GM04503 (cell line): Measurements from ENCODE around the gene ADK.

Source experiments
- DNase-seq: peaks from one replicate; pipeline ENCODE4 v3.0.0-alpha.2; 2012; ENCODE audit warnings: low read depth

The ADK gene

GRCh38 chr10:74674927-74675326, 523.9 kb downstream of the ADK start:
- no peak for DNase-seq

DNA sequence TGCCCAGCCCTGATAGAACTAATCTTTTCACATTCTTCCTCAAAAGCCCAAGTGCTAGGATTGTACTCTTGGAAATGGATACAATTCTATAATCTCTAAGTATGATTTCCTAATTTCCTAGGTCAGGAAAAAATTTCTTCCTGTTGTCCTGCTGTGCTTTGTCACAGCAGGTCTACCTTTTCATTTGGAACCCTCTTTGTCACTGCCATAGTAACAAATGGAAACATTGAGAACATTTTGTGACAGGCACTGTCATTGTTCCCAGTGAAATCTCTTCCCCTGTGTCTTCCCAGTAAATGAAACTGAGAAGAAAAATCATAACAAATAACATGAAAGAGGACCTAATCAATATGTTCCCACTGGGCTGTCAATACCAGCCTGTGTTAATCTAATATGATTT, 524.5 kb downstream of the ADK start:
- no peak for DNase-seq

GRCh38 chr10:74677951-74678350, 526.9 kb downstream of the ADK start:
- DNase-seq: no peak

DNA sequence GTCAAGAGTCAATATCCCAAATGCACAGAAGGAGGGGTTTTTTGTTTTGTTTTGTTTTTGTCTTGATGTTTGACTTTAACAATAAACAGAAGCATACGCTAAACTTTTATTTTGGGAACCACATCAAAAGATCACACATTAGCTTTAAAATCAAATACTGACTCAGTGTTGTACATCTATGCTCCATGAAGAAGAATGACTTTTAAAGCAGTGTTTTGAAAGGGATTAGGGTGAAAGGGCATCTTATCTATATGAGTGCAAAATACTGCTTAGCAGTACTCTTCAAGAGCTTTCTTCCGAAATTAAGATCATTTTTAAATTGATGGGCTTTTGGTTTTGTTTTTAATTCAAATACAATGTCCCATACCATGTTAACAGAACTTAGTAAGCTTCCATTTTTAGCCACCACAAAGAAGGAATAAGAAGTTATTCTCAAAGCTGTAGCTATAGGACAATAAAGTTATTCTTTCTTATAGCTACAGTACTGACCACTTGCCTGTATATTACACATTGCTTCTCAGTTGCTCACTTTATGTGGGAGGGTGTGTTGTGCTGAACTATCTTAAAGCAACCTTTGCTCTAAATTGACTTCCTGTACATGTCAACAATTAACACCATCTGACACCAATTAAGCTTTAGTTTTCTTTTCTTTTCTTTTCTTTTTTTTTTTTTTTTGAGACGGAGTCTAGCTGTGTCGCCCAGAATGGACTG, 531.1 kb downstream of the ADK start:
- no peak for DNase-seq

DNA sequence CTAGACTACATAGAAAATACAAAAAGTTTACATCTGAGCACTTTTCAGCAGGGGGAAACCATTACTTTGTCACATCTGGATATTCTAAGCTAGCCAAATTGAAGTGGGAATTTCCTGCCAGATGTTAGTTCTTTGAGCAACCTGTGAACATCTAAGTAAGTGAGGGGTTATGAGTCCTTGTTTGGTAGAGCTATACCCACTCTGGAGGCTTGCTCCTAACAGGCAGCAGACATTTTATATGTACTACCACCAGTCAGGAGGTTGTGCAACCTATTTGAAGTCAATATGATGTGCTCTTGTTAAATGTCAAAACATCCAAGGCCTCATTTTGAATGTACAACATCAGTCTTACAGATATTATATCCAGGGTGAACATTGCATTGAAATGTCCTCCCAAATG, 532.0 kb downstream of the ADK start:
- no peak for DNase-seq

- no peak for DNase-seq
Measured at GRCh38 chr10:74683621-74684364, 532.8 kb downstream of the ADK start.

DNA sequence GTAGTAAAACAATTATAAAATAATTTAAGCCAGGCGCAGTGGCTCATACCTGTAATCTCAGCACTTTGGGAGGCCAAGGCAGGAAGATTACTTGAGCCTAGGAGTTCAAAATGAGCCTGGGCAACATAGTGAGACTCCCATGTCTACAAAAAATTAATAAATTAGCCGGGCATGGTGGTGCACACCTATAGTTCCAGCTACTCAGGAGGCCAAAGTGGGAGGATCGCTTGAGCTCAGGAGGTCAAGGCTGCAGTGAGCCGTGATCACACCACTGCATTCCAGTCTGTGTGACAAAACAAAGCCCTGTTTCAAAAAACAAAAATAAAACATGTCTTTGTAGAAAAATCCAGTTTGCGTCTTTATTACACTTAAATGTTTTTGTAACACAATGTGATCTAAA, 533.4 kb downstream of the ADK start:
- no peak for DNase-seq

- DNase-seq: no peak
Measured at GRCh38 chr10:74685564-74685963, 534.5 kb downstream of the ADK start.

DNA sequence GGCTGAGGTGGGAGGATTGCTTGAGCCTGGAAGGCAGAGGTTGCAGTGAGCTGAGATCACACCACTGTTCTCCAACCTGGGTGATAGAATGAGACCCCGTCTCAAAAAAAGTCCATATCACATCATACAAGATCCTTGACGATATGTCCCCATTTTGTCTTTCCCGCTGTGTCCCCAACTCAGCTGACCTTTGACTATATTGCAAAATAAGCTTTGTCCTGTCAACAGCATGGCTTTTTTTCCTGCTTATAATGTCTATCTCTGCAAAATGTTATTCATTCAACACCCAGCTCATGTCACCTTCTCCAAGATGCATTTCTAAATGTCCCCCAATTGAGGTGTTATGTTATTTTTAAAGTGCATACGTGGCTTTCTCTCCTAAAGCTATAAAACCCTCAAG, 539.4 kb downstream of the ADK start:
- no peak for DNase-seq

- no peak for DNase-seq
Measured at GRCh38 chr10:74691164-74691563, 540.1 kb downstream of the ADK start.

- DNase-seq: no peak
Measured at GRCh38 chr10:74704629-74705357, 553.8 kb downstream of the ADK start.

- no peak for DNase-seq
Measured at GRCh38 chr10:74705358-74705980, 554.4 kb downstream of the ADK start.

GRCh38 chr10:74706966-74707365, 555.9 kb downstream of the ADK start:
- no peak for DNase-seq

- no peak for DNase-seq
Measured at GRCh38 chr10:74708246-74708645, 557.2 kb downstream of the ADK start.

DNA sequence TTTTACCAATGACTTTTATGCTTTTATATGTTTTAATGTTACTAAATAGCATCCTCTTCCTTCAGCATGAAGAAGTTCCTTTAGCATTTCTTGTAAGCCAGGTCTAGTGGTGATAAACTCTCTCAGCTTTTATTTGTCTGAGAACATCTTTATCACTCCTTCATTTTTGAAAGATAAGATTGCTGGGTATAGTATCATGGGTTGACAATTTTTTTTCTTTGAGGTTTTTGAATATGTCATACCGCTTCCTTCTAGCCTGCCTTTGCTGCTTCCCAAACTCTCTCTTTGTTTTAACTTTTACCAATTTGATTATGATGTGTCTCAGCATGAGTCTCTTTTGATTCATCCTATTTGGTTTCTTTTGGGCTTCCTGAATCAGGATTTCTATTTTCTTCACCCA, 567.2 kb downstream of the ADK start:
- DNase-seq: no peak

- no peak for DNase-seq
Measured at GRCh38 chr10:74728225-74728624, 577.2 kb downstream of the ADK start.

DNA sequence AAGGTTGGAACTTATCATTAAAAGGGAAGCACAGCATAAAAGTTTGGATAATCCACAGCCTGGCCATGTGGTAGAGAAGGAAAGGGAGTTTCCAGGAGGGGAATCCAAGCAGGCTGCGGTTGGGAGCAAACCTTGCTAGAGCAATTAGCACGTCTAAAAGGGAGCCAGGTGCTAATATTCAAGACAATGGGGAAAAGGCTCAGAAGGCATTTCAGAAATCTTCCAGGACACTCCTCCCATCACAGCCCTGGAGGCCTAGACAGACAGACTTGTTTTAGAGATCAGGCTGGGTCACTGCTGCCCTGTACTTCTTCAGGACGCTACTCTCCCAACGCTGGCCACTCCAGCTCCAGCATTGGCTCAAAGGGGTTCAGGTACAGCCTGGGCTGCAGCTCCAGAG, 579.2 kb downstream of the ADK start:
- DNase-seq: no peak

DNA sequence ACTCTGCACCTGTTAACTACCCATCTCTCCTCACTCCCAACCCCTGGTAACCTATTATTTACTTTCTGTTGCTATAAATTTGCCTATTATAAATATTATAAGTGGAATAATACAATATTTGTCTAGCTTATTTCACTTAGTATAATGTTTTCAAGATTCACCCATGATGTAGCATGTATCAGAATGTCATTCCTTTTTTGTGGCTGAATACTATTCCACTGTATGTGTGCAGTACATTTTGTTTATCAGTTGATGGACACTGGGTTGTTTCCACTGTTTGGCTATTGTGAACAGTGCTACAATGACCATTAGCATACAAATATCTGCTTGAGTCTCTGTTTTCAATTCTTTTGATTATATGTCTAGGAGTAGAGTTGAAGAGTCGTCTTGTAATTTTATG, 582.6 kb downstream of the ADK start:
- no peak for DNase-seq

GRCh38 chr10:74736029-74736428, 585.0 kb downstream of the ADK start:
- no peak for DNase-seq

GRCh38 chr10:74738052-74738451, 587.0 kb downstream of the ADK start:
- no peak for DNase-seq

DNA sequence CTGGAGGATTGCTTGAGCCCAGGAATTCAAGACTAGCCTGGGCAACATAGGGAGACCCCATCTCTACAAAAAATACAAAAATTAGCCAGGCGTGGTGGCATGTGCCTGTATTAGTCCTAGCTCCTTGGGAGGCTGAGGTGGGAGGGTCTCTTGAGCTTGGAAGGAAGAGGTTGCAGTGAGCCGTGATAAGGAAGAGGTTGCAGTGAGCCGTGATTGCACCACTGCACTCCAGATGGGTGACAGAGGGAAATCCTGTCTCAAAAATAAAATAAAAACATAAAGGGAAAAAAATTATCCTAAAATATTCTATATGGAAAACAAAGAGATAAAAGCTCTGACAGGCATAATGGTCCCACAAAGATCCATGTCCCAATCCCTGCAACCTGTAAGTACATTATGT, 587.5 kb downstream of the ADK start:
- DNase-seq: no peak

DNA sequence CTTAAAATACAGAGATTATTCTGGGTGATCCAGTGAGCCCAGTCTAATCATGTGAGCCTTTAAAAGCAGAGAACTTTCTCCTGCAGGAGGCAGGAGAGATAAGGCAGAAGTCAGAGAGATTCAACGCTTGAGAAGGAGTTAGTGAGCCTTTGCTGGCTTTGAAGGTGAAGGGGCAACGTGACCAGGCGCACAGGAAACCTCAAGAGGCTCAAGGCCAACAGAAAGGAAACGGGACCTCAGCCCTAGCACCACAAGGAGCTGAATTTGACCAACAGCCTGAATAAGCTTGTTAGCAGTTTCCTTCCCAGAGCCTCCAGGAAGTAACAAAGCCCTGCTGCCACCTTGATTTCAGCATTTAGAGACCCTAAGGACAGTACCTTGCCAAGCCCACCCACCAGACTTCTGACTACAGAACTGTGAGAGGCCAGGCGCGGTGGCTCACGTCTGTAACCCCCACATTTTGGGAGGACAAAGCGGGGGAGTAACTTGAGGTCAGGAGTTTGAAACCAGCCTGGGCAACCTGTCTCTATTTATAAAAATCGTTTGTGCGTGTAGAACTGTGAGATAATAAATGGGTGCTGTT, 588.1 kb downstream of the ADK start:
- no peak for DNase-seq
